Smooth muscle cell of the coronary artery (primary cell): ENCODE data around the gene C19orf38. TPM values are rescaled to one million over a fixed set of nuclear protein-coding genes. Genes with fewer than 3 reads are reported as not detected.

Source experiments
- total RNA-seq: library from RNA; depleted of rRNA; stranded (reverse); fragments of >200 nt; gene quantifications from 2 replicates; pipeline ENCODE4 v1.2.3, GENCODE V29; 2014; ENCODE audit warnings: low replicate concordance

Gene C19orf38, protein sequence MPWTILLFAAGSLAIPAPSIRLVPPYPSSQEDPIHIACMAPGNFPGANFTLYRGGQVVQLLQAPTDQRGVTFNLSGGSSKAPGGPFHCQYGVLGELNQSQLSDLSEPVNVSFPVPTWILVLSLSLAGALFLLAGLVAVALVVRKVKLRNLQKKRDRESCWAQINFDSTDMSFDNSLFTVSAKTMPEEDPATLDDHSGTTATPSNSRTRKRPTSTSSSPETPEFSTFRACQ
- 0.12 and 0.15 TPM in 2 replicates for total RNA-seq

DNA sequence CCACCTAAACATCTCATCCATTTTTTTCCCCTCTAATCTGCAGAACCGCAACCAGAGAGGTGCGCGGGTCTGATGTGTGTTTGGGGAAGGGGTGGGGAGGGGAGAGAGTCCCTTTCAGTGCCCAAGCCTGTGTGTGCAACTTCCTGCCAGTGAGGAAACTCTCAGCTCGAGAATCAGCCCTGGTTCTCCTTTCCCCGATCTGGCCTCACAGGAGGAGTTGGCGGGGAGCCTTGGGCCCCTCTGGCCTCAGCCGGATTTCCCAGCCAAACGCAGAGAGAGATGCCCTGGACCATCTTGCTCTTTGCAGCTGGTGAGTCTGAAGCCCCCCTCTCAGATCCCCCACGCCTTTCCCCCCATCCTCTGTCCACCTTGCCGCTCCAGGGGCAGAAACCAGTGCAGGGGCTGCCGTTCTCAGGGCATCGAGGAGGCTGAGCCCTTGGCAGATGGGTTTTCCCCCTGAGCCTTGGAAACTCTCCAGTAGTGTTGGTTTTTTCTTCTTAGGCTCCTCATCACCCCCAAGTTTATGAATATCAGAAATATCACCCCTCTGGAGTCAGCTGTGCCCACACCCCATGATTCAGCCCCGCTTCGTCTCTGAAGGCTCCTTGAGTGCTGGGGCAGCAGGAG, at the start of gene C19orf38:
C19orf38 (plus strand) TSS at position 186 of the 627 bp plus-strand sequence; CDS start at position 280, 94 bp downstream.

GRCh38 chr19:10835754-10836478, 12.3 kb upstream of the C19orf38 start, which contains the start of gene TMED1:
TSS of gene TMED1 (minus strand) at chr19:10836212. CDS start at chr19:10836191, 21 bp downstream.

GRCh38 chr19:10870955-10871603, 22.9 kb downstream of the C19orf38 start, which contains the start of gene CARM1:
TSS of gene CARM1 (plus strand) at chr19:10871553. CDS start at chr19:10871703, 150 bp downstream.

Other genes starting within 250 kb of the C19orf38 start
- gene SLC44A2, start 222.9 kb upstream of the C19orf38 start, total RNA-seq, result 17.2 and 37.4 TPM in 2 replicates
- gene ILF3, start 194.1 kb upstream of the C19orf38 start, total RNA-seq, result 44.9 and 93.1 TPM in 2 replicates
- gene QTRT1, start 147.0 kb upstream of the C19orf38 start, total RNA-seq, result 31.3 and 58.2 TPM in 2 replicates
- gene DNM2, start 130.3 kb upstream of the C19orf38 start, total RNA-seq, result 82.4 and 88.9 TPM in 2 replicates
- gene TMED1, start 12.2 kb upstream of the C19orf38 start, total RNA-seq, result 34.6 and 50.7 TPM in 2 replicates
- 18.8 and 23.2 TPM in 2 replicates for gene CARM1, start 23.1 kb downstream of the C19orf38 start, total RNA-seq
- 128 and 172 TPM in 2 replicates for gene YIPF2, start 80.2 kb downstream of the C19orf38 start, total RNA-seq
- gene TIMM29, start 80.4 kb downstream of the C19orf38 start, total RNA-seq, result 13.2 and 25.6 TPM in 2 replicates
- 53.9 and 66.8 TPM in 2 replicates for gene SMARCA4, start 112.6 kb downstream of the C19orf38 start, total RNA-seq
- gene LDLR, start 241.0 kb downstream of the C19orf38 start, total RNA-seq, result 97.9 and 146 TPM in 2 replicates